Measurements from ENCODE around the gene SIPA1L2. TPM values are rescaled to one million over a fixed set of nuclear protein-coding genes. Genes with fewer than 3 reads are reported as not detected.
A peak's percentile ranks its signal among the peaks of the same experiment; 100 is the strongest.

Gene SIPA1L2, protein sequence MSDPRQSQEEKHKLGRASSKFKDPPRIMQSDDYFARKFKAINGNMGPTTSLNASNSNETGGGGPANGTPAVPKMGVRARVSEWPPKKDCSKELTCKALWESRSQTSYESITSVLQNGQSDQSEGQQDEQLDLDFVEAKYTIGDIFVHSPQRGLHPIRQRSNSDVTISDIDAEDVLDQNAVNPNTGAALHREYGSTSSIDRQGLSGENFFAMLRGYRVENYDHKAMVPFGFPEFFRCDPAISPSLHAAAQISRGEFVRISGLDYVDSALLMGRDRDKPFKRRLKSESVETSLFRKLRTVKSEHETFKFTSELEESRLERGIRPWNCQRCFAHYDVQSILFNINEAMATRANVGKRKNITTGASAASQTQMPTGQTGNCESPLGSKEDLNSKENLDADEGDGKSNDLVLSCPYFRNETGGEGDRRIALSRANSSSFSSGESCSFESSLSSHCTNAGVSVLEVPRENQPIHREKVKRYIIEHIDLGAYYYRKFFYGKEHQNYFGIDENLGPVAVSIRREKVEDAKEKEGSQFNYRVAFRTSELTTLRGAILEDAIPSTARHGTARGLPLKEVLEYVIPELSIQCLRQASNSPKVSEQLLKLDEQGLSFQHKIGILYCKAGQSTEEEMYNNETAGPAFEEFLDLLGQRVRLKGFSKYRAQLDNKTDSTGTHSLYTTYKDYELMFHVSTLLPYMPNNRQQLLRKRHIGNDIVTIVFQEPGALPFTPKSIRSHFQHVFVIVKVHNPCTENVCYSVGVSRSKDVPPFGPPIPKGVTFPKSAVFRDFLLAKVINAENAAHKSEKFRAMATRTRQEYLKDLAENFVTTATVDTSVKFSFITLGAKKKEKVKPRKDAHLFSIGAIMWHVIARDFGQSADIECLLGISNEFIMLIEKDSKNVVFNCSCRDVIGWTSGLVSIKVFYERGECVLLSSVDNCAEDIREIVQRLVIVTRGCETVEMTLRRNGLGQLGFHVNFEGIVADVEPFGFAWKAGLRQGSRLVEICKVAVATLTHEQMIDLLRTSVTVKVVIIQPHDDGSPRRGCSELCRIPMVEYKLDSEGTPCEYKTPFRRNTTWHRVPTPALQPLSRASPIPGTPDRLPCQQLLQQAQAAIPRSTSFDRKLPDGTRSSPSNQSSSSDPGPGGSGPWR (N-terminal part only)
- 35.6 TPM for total RNA-seq

- peak; percentile 94 for DNase-seq (ENCODE audit: low spot score)
These were observed at the start of gene SIPA1L2 for GRCh38 chr1:232630047-232630893. Gene SIPA1L2, minus strand, starts transcription at chr1:232630133. Its CDS starts 114,794 bp downstream, at chr1:232515339.

DNA sequence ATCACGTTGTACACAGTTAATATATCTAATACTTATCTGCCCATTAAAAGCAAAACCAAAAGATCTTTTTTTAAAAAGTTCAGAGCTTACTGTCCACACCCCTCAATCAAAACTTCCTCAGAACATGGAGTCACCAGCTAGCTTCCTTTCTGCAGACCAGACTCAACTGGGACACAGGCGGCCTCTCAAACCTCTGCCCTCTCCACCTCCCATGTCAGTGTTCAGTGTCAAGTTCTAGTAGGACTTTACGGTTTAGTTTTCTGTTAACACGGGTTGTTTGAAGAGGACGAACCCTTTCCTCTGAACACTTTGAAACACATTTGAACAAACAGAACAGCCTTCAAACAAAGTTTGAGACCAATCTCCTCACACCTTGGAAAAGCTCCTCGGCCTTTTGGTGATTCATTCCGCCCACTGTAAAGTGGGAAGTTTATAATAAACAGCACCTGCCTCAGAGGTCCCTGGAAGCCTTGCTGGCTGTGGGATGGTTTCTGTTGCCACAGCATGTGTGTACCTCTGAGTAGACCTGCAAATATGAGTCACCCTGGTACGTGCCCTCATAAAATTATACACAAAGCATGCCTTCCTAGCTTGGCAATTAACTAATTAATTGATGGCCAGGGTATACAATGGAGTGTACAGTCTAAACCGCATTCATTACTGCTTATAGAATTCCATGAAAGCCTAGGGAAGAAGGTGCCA is 48.4 kb upstream of the SIPA1L2 start:
- DNase-seq (ENCODE audit: low spot score) = no peak

DNA sequence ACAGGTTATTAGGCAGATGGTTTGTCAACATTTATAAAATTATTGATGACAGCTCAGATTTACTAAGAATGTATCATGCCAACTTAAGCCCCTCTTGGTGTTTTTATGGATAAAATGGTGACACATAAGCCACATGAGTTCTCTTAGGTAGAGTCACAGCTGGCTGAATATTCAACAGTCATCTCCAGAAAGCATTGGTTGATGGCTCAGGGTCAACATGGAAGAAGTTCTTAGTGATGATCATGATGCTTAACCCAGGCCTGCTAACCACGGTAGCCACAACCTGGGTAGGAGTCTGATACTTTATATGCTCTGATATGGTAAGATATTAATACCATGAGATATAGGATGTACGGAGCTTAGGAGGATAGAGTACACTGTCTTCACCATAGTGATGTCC is 46.4 kb upstream of the SIPA1L2 start:
- no peak for DNase-seq (ENCODE audit: low spot score)

- no peak for DNase-seq (ENCODE audit: low spot score)
These were observed 46.0 kb upstream of the SIPA1L2 start for GRCh38 chr1:232675898-232676297.

DNA sequence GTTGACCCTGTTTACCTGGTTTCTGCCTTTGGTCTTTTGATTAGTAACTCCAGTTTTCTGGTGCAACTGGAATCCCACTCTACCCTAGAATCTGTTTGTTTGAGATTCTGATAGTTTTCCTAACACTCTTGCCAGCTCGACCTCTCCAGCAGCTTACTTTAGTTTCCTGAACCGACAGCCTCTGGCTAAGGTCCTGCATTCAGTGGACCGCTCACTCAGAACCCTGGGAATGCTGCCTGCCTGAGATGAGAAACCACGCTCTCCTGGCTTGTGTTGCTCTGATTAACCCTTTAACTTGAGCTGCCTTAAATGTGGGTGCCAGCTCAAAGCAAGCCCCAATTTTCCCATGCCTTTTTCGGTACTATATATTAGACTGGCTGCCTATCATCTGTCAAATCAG is 45.3 kb upstream of the SIPA1L2 start:
- no peak for DNase-seq (ENCODE audit: low spot score)

DNA sequence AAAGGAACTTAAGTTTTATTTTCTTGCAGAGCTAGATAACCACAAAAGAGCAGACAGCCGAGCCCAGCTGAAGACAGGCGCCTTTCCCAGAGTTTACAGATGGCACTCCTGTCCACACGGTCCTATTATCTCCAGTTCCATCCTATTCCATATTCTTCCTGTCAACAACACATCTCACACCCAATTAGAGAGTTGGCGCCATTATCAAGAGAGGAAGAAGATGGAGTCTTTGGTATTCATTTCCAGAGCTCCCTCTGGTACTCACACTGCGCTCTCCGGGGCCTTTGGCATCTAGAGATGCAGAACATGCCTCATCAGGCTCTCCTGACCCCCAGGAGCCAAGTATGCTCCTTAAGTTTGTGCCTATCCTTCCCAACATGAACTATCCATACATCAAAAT is 43.3 kb upstream of the SIPA1L2 start:
- no peak for DNase-seq (ENCODE audit: low spot score)

- no peak for DNase-seq (ENCODE audit: low spot score)
These were observed 40.2 kb upstream of the SIPA1L2 start for GRCh38 chr1:232669981-232670747.

DNA sequence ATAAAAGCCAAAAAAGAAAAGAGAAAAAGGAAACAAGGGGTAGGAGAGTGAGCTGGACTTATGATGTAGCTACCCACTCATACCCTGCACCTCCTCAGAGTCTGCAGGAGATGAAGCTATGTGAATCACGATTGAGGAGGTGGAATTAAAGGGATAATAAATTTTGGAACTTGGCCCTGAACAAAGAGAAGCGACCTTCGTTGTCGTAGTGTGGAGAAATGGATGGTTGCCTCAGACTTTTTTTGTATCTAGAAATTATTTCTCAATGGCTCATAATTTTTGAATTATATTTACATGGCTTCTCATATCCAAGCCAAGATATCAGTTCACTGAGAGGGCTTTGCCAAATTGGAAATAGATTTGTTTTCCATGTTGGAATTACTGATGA is 37.8 kb upstream of the SIPA1L2 start:
- DNase-seq (ENCODE audit: low spot score) = no peak

DNA sequence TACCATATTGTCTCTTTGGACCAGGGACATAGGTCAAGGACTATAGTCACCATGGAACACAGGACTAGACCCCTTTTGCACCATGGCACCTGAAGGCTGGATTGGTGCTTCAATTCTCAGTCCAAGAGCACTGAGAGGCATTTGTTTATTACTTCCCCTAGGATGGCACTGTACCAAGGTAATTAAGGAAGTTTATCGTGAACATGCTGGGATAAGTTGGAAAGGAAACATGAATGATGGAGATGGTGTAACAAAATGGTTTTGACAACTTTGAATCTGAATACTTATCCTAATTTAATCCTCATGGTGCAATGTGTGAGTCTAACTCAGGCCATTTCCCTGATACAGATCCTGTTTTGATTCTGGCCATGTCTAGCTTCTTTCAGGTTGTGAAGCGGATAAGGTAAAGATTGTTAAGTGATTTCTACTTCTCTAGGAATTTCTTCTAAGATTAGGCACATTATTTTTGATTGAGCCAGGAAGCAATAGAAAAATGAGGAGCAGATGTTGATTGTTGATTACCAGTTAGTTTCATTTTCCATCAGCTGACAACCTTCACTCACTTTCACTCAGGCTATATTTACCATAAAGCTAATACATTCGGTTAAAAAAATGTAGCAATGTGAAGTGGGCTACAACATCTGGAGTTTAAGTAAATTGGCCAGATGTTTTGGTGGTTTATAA is 37.3 kb upstream of the SIPA1L2 start:
- no peak for DNase-seq (ENCODE audit: low spot score)

GRCh38 chr1:232664844-232665777 is 35.2 kb upstream of the SIPA1L2 start:
- no peak for DNase-seq (ENCODE audit: low spot score)

- no peak for DNase-seq (ENCODE audit: low spot score)
These were observed 33.0 kb upstream of the SIPA1L2 start for GRCh38 chr1:232662910-232663309.

- DNase-seq (ENCODE audit: low spot score) = no peak
These were observed 28.5 kb upstream of the SIPA1L2 start for GRCh38 chr1:232658386-232658785.

- DNase-seq (ENCODE audit: low spot score) = no peak
These were observed 27.6 kb upstream of the SIPA1L2 start for GRCh38 chr1:232657426-232658005.

DNA sequence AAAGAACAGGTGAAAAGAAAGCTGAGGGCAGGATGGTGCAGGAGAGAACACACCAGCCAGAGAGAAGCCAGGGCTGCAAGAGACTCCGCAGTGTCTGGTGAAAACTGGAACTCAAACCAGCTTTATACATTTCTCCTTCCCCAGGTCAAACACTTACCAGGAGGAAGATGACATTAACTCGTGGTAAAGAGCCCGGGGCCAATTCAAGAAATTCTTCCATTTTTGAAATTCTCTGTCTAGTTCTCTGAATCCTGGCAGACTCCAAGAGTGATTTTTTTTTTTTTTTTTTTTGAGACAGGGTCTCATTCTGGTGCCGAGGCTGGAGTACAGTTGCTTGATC is 25.8 kb upstream of the SIPA1L2 start:
- no peak for DNase-seq (ENCODE audit: low spot score)

- DNase-seq (ENCODE audit: low spot score) = no peak
These were observed 25.3 kb upstream of the SIPA1L2 start for GRCh38 chr1:232655028-232655745.

DNA sequence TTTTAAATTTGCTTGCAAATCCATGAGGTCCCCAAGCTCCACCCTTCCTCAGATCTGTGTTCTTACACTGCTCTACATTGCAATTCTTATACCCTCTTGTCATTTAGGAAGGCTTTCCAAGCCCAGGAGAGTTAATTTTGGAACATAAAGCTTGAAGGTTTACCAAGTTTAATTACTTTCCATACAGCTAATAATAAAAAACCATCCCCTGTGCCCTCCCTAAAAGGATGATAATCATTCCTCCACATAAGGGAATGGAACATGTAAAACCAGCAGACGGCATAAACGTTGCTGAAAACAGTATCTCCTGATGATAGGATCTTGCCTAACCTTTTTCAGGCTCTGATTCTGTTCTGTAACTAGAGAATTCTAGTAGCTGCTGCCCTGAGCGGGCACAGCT is 23.9 kb upstream of the SIPA1L2 start:
- no peak for DNase-seq (ENCODE audit: low spot score)

- DNase-seq (ENCODE audit: low spot score) = no peak
These were observed 20.9 kb upstream of the SIPA1L2 start for GRCh38 chr1:232650845-232651244.
